Activated CD8-positive, alpha-beta T cell treated with anti-CD3 and anti-CD28 coated beads for 36 hours (primary cell): ENCODE data around the gene TGFB2. TPM values are rescaled to one million over a fixed set of nuclear protein-coding genes. Genes with fewer than 3 reads are reported as not detected.

Experiments used
- ATAC-seq: fragments of 200-7000 bp; cut with Tn5 transposase; one replicate; pipeline ENCODE4 v1.10.0; 2021; ENCODE audit warnings: mild to moderate bottlenecking, moderate library complexity
- CTCF ChIA-PET: fragments of 350-600 bp; sonication (Branson Sonifier 250); formaldehyde crosslinking; loops from one replicate; lab custom pipeline; 2021; ENCODE audit warnings: antibody characterized with exemption; lab: Charles Lee
- POLR2A ChIA-PET: fragments of 350-600 bp; sonication (Branson Sonifier 250); formaldehyde crosslinking; loops from one replicate; lab custom pipeline; 2021; ENCODE audit warnings: antibody characterized with exemption; lab: Charles Lee
- DNase-seq: peaks from one replicate; pipeline ENCODE4 v3.0.0-alpha.2; 2020
- H3K27ac Mint-ChIP-seq: one replicate; pipeline ENCODE4 v1.8.0; 2021; ENCODE audit warnings: mild to moderate bottlenecking, mixed read lengths
- H3K27me3 Mint-ChIP-seq: one replicate; pipeline ENCODE4 v1.8.0; 2021; ENCODE audit warnings: mixed read lengths
- H3K36me3 Mint-ChIP-seq: one replicate; pipeline ENCODE4 v1.8.0; 2021; ENCODE audit warnings: low read depth, mixed read lengths
- H3K4me1 Mint-ChIP-seq: one replicate; pipeline ENCODE4 v1.8.0; 2021; ENCODE audit warnings: low read depth, mixed read lengths
- H3K4me3 Mint-ChIP-seq: one replicate; pipeline ENCODE4 v1.8.0; 2021; ENCODE audit warnings: mild to moderate bottlenecking, moderate library complexity, mixed read lengths
- H3K9me3 Mint-ChIP-seq: one replicate; pipeline ENCODE4 v1.8.0; 2021; ENCODE audit warnings: mixed read lengths
- CTCF ChIP-seq: fragments of 200-600 bp; IDR thresholded peaks from one replicate; pipeline ENCODE4 v1.8.0; 2022; ENCODE audit warnings: antibody characterized with exemption, mild to moderate bottlenecking
- intact Hi-C: fragments of 100-400 bp; cut with micrococcal nuclease; formaldehyde crosslinking; loops from one replicate; pipeline ENCODE4 v1.10.0; 2022
- total RNA-seq, 2 experiments: library from RNA; stranded (reverse); gene quantifications; one replicate each; pipeline ENCODE4 v1.2.3, GENCODE V29; 2021

The TGFB2 gene
- total RNA-seq, 2 experiments from 2014 or later: not detected

GRCh38 chr1:218435528-218435927 is 90.4 kb downstream of the TGFB2 start:
- intact Hi-C loops: no loop called here
- no peak for DNase-seq
- ATAC-seq: no peak
- no peaks in the 10 kb centered on the region for H3K36me3 Mint-ChIP-seq
- no peak for TF ChIP-seq CTCF
- H3K4me1 Mint-ChIP-seq: no peaks in the 10 kb centered on the region
- H3K9me3 Mint-ChIP-seq: no peaks in the 10 kb centered on the region
- ChIA-PET POLR2A (no interaction called here), CTCF (no interaction called here)
- no peak overlapping the region for H3K27ac Mint-ChIP-seq
- peaks cover 9% of the 10 kb centered on the region for H3K27me3 Mint-ChIP-seq
- H3K4me3 Mint-ChIP-seq: no peak overlapping the region

GRCh38 chr1:218436346-218436745 is 91.2 kb downstream of the TGFB2 start:
- TF ChIP-seq CTCF: no peak
- Mint-ChIP-seq H3K27ac (no peak overlapping the region), H3K36me3 (no peaks in the 10 kb centered on the region), H3K9me3 (no peaks in the 10 kb centered on the region), H3K4me1 (no peaks in the 10 kb centered on the region), H3K4me3 (no peak overlapping the region), H3K27me3 (peaks cover 9% of the 10 kb centered on the region)
- intact Hi-C loops: no loop called here
- ATAC-seq: no peak
- CTCF ChIA-PET: no interaction called here
- DNase-seq: no peak
- POLR2A ChIA-PET: no interaction called here

- ATAC-seq: no peak
- no peaks in the 10 kb centered on the region for H3K9me3 Mint-ChIP-seq
- H3K36me3 Mint-ChIP-seq: no peaks in the 10 kb centered on the region
- ChIA-PET CTCF (no interaction called here), POLR2A (no interaction called here)
- DNase-seq: no peak
- intact Hi-C loops: no loop called here
- no peak for TF ChIP-seq CTCF
- H3K27me3 Mint-ChIP-seq: peaks cover 9% of the 10 kb centered on the region
- no peaks in the 10 kb centered on the region for H3K4me1 Mint-ChIP-seq
- H3K4me3 Mint-ChIP-seq: no peak overlapping the region
- no peak overlapping the region for H3K27ac Mint-ChIP-seq
These were observed 91.9 kb downstream of the TGFB2 start for GRCh38 chr1:218436997-218437396.

- DNase-seq: no peak
- no peaks in the 10 kb centered on the region for H3K9me3 Mint-ChIP-seq
- no peak for ATAC-seq
- no peak for TF ChIP-seq CTCF
- peaks cover 5% of the 10 kb centered on the region for H3K27me3 Mint-ChIP-seq
- ChIA-PET POLR2A (no interaction called here), CTCF (no interaction called here)
- intact Hi-C loops: no loop called here
- H3K4me3 Mint-ChIP-seq: no peak overlapping the region
- H3K27ac Mint-ChIP-seq: no peak overlapping the region
- no peaks in the 10 kb centered on the region for H3K4me1 Mint-ChIP-seq
- no peaks in the 10 kb centered on the region for H3K36me3 Mint-ChIP-seq
These were observed 94.6 kb downstream of the TGFB2 start for GRCh38 chr1:218439541-218440295.

- Mint-ChIP-seq H3K9me3 (no peaks in the 10 kb centered on the region), H3K36me3 (no peaks in the 10 kb centered on the region), H3K4me3 (no peak overlapping the region), H3K4me1 (no peaks in the 10 kb centered on the region), H3K27ac (no peak overlapping the region), H3K27me3 (peaks cover 5% of the 10 kb centered on the region)
- ATAC-seq (no peak), DNase-seq (no peak)
- ChIA-PET POLR2A (no interaction called here), CTCF (no interaction called here)
- intact Hi-C loops: no loop called here
- TF ChIP-seq CTCF: no peak
These were observed 98.1 kb downstream of the TGFB2 start for GRCh38 chr1:218443255-218443654.
